HL-60 (cell line): ENCODE data around the gene CACNB3.
A peak's percentile ranks its signal among the peaks of the same experiment; 100 is the strongest.

Source experiments
- DNase-seq, 2 experiments: peaks; one replicate each; pipeline ENCODE4 v3.0.0-alpha.2; 2010 to 2020; ENCODE audit warnings: low read depth in 1 of 2, low spot score in 1 of 2
- H3K27ac ChIP-seq: fragments of 250-450 bp; sonication (Bioruptor Pico); replicated peaks from 2 replicates; pipeline ENCODE4 v1.5.1; 2020; ENCODE audit warnings: mild to moderate bottlenecking, moderate library complexity
- H3K27me3 ChIP-seq: fragments of 250-450 bp; sonication (Bioruptor Pico); 2 replicates; pipeline ENCODE4 v1.5.1; 2021; ENCODE audit warnings: mild to moderate bottlenecking, moderate library complexity; ENCODE audit not compliant: insufficient read depth, poor library complexity, severe bottlenecking
- H3K4me3 ChIP-seq: replicated peaks from 2 replicates; pipeline ENCODE4 v1.5.1; 2011; ENCODE audit warnings: mild to moderate bottlenecking, control low read depth, low read length; ENCODE audit not compliant: insufficient read depth
- CTCF ChIP-seq: IDR thresholded peaks from one replicate; pipeline ENCODE4 v1.5.1; 2011; ENCODE audit warnings: low read length, control low read depth, inconsistent platforms; ENCODE audit not compliant: insufficient read depth
- GABPA ChIP-seq: IDR thresholded peaks from 2 replicates; pipeline ENCODE4 v1.6.1; 2012; ENCODE audit warnings: low read depth
- POLR2AphosphoS5 ChIP-seq: IDR thresholded peaks from 2 replicates; pipeline ENCODE4 v1.6.1; 2012; ENCODE audit warnings: low read depth
- REST ChIP-seq: IDR thresholded peaks from 2 replicates; pipeline ENCODE4 v1.6.1; 2012; ENCODE audit warnings: low read depth; ENCODE audit not compliant: insufficient replicate concordance
- SPI1 ChIP-seq: IDR thresholded peaks from 2 replicates; pipeline ENCODE4 v1.6.1; 2012; ENCODE audit warnings: low read depth, mild to moderate bottlenecking, borderline replicate concordance

CACNB3 gene

GRCh38 chr12:48814262-48815125 is 3.8 kb upstream of the CACNB3 start:
- peak overlapping the region; percentile 80 for H3K27ac ChIP-seq

GRCh38 chr12:48815126-48816110 is 2.9 kb upstream of the CACNB3 start:
- peak overlapping the region; percentile 80 for H3K27ac ChIP-seq
- peak overlapping the region; percentile 82 for H3K4me3 ChIP-seq
- DNase-seq: peak; percentile 84 to 91
- peaks cover 10% of the 10 kb centered on the region for H3K27me3 ChIP-seq
- TF ChIP-seq REST (no peak), SPI1 (peak; percentile 61; the same call in 1 of the 2 replicates), GABPA (no peak), POLR2AphosphoS5 (peak; percentile 18)

More at GRCh38 chr12:48814262-48815125, 3.8 kb upstream of the CACNB3 start:
- peak overlapping the region; percentile 82 for H3K4me3 ChIP-seq
- TF ChIP-seq GABPA (no peak; the same call in 1 of the 2 replicates), POLR2AphosphoS5 (peak; percentile 67; the same call in 1 of the 2 replicates), CTCF (peak; percentile 98)
- H3K27me3 ChIP-seq: peaks cover 10% of the 10 kb centered on the region
- peak; percentile 68 to 74 for DNase-seq

- no peak for DNase-seq
- H3K4me3 ChIP-seq: no peak overlapping the region
- H3K27ac ChIP-seq: no peak overlapping the region
- no peak for TF ChIP-seq CTCF
- TF ChIP-seq POLR2AphosphoS5: no peak
- TF ChIP-seq GABPA: no peak
- TF ChIP-seq REST: no peak
- no peak for TF ChIP-seq SPI1
- H3K27me3 ChIP-seq: peaks cover 10% of the 10 kb centered on the region
Measured at GRCh38 chr12:48816143-48816854, 2.0 kb upstream of the CACNB3 start.
